Epithelial cell of proximal tubule (primary cell): ENCODE data around the gene MPPED1. TPM values are rescaled to one million over a fixed set of nuclear protein-coding genes. Genes with fewer than 3 reads are reported as not detected.

Source experiments
- DNase-seq: peaks from one replicate; pipeline ENCODE4 v3.0.0-alpha.2; 2011; ENCODE audit warnings: low read depth
- H3K4me3 ChIP-seq: 2 replicates; pipeline ENCODE4 v1.5.1; 2011; ENCODE audit warnings: low read depth, mild to moderate bottlenecking, low read length
- total RNA-seq: library from RNA; depleted of rRNA; stranded (reverse); fragments of >200 nt; gene quantifications from 2 replicates; pipeline ENCODE4 v1.2.3, GENCODE V29; 2015
- TF ChIP-seq, protein P1 (sequence below): conservative IDR thresholded peaks from 2 replicates; pipeline ENCODE4 v1.5.1; 2012; ENCODE audit warnings: low read depth, mild to moderate bottlenecking, low read length

The MPPED1 gene
- total RNA-seq, 1 donor from 2014 or later = not detected

GRCh38 chr22:43515902-43516301 lies 104.1 kb downstream of the MPPED1 start:
- DNase-seq = no peak
- H3K4me3 ChIP-seq = no peak overlapping the region
- TF ChIP-seq, protein P1, sequence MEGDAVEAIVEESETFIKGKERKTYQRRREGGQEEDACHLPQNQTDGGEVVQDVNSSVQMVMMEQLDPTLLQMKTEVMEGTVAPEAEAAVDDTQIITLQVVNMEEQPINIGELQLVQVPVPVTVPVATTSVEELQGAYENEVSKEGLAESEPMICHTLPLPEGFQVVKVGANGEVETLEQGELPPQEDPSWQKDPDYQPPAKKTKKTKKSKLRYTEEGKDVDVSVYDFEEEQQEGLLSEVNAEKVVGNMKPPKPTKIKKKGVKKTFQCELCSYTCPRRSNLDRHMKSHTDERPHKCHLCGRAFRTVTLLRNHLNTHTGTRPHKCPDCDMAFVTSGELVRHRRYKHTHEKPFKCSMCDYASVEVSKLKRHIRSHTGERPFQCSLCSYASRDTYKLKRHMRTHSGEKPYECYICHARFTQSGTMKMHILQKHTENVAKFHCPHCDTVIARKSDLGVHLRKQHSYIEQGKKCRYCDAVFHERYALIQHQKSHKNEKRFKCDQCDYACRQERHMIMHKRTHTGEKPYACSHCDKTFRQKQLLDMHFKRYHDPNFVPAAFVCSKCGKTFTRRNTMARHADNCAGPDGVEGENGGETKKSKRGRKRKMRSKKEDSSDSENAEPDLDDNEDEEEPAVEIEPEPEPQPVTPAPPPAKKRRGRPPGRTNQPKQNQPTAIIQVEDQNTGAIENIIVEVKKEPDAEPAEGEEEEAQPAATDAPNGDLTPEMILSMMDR = no peak

- no peak overlapping the region for H3K4me3 ChIP-seq
- TF ChIP-seq, protein P1 = no peak
- DNase-seq = no peak
These were observed 104.6 kb downstream of the MPPED1 start for GRCh38 chr22:43516386-43516785.

- DNase-seq = no peak
- TF ChIP-seq, protein P1 = no peak
- H3K4me3 ChIP-seq = no peak overlapping the region
These were observed 105.3 kb downstream of the MPPED1 start for GRCh38 chr22:43516996-43517635.

GRCh38 chr22:43520632-43521039 lies 108.8 kb downstream of the MPPED1 start:
- no peak for DNase-seq
- no peak overlapping the region for H3K4me3 ChIP-seq
- TF ChIP-seq, protein P1 = no peak

- no peak for DNase-seq
- no peak overlapping the region for H3K4me3 ChIP-seq
- TF ChIP-seq, protein P1 = no peak
These were observed 109.9 kb downstream of the MPPED1 start for GRCh38 chr22:43521716-43522115.

- TF ChIP-seq, protein P1 = no peak
These were observed 114.4 kb downstream of the MPPED1 start for GRCh38 chr22:43526117-43526655.

GRCh38 chr22:43526946-43527345 lies 115.1 kb downstream of the MPPED1 start:
- H3K4me3 ChIP-seq = no peak overlapping the region
- DNase-seq = no peak
- TF ChIP-seq, protein P1 = no peak

More at GRCh38 chr22:43526117-43526655, 114.4 kb downstream of the MPPED1 start:
- DNase-seq = no peak
- H3K4me3 ChIP-seq = no peak overlapping the region
